Activated CD4-positive, CD25-positive, alpha-beta regulatory T cell treated with anti-CD3 and anti-CD28 coated beads, Interleukin-2, amount 50 U/mL, for 16 hours (primary cell): ENCODE data around the gene GPR156.
"Not testable (repeated sequence)": the region's sequence is repeated elsewhere in the genome, so short reads cannot be mapped to it uniquely, and the experiment has no call there.

Source experiments
- DNase-seq: peaks from one replicate; pipeline ENCODE4 v3.0.0-alpha.2; 2020; ENCODE audit warnings: low read depth, low spot score

GPR156 gene

DNA sequence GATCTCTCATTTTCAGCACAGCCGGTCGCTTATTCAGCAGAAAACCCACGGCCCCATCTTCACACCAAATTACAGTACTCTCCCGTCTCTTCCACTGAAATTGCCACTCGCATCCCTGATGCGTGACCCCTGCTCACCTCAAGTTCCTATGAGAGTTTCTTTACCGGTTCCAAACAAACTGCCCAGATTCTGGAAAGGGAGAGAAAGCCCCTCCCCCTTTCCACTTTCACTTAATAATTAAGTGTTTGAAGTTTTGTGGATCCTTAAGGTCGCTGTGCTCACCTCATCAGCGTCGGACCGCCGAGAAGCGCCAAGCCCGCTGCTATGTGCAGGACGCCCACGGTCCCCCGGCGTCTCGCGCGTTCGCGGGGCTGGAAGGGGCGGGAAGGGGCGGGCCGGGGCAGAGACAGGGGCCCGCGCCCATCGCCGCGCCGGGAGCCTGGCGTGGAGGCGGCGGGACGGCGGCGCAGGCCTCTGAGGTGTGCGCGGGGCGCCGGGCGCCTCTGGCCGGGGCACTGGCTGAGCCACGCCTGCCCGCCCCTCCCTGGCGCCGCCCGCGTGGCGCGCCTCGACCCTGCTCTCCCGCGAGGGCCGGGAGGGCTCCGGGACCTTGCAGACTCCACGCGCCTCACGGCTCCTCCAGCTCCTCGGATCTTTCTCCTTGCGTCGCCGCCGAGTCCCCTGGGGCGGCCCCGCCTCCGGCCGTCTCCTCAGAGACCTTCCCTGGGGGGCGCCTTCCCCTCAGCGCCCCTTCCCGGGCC lies at the start of gene GPR156:
Gene GPR156, minus strand, starts transcription at position 476 of the 761 bp plus-strand sequence. CDS start 41,124 bp downstream, outside the sequence.
- no peak for DNase-seq

- DNase-seq: no peak
These were observed 47.6 kb upstream of the GPR156 start for GRCh38 chr3:120332646-120333045.

DNA sequence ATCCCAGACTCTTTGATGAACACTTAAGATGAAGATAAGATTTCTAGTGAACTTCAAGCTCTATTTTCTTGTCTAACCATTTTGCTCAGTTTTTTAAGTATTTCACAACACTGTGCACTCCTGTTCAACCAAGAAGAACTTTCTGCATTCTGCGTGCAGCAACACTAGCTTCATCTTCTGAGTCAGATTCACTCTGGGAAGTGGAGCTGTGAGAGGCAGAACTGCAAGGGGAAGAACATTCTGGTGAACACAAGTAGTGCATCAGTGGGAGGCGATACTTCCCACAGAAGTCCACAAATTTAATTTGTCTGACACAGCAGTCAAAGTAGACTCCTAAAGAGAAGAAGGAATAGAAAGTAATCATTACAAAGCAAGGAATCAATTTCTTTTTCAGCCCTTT lies 46.1 kb upstream of the GPR156 start:
- DNase-seq: no peak

- DNase-seq: no peak
These were observed 41.8 kb upstream of the GPR156 start for GRCh38 chr3:120326784-120327183.

GRCh38 chr3:120324190-120324589 lies 39.2 kb upstream of the GPR156 start:
- no peak for DNase-seq

DNA sequence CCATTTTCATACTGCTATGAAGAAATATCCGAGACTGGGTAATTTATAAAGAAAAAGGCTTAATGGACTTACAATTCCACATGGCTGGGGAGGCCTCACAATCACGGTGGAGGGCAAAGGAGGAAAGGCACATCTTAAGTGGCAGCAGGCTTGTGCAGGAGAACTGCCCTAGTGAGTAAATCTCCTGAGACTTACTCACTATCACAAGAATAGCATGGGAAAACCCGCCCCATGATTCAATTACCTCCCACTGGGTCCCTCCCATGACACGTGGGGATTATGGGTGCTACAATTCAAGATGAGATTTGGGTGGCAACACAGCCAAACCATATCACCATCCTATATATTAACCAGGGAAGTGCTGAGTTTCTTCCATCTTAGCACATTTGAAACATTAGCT lies 38.7 kb upstream of the GPR156 start:
- DNase-seq: not testable (repeated sequence)

DNA sequence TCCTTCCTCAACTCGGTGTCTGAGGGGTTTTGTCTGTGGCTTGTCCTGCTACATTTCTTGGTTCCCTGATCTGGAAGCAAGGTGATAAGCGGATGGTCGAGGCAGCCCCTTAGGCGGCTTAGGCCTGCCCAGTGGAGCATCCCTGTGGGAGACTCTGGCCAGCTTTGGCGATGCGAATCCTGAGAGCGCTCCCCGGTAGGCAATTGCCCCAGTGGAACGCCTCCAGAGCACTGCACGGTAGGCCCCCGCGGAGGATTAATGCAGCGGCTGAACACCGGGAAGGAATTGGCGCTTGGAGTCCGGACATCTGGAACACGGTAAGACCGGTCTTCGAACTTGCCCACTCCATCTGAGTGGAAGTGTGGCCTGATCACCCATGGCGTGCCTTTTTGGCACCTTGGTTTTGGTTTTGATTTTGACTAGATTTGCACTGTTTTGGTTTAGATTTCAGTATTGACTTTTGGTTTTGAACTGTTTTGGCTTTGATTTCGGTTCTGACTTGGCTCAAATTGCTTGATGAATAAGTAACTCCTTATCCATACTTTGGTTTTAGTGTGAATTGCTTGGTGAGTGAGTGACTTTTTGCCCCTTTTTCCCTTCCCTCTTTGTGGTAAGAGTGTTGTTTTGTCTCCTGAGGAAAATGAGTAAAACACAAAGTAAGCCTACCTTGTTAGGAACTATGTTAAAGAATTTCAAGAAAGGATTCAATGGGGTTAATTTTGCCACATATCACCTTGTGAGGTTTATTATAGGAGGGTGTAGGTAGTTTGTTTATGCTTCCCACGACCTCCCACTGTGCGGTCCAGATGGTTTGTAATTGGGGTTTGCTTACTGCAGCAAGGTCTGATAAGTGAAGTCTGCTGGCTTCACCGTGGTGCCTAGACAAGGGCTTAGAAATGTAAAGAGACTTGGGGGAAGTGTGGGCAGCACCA lies 27.1 kb upstream of the GPR156 start:
- DNase-seq: no peak

GRCh38 chr3:120306519-120307455 lies 21.8 kb upstream of the GPR156 start:
- DNase-seq: no peak

DNA sequence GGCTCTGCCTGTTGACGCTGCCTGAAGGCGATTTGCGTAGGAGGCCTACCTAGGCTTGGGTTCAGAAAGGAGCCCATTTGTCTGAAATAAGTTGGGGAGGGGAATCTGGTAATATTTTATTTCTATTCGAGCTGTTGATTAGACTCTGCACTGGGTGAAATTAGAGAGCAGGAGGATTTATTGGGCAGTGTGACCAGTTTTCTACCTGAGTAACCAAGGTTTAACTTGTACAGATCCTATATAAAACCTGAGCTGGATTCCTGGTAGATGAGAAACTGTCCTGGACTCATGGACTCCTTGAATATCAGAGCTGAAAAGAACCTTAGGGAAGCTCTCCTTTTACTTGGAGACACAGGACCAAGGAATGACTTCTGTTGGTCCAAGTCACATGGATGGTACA lies 19.6 kb upstream of the GPR156 start:
- DNase-seq: no peak

DNA sequence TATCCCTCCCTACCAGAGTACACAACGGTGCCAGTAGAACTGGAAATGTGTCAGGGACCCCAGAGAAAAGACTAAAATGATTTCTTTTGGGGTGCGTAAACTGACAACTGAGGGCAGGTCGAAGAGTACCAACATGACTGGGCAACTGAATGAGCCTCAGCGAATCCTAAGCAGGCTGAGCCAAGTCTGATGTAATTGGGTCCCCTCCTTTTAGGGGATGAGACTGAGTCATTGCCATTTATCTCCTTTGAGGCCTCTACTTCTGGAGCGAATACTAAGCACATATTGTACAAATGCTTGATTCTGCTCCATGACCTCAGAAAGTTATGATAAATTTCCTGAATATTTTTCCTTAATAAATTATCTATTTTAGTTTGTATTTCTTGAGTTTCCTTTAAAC lies 17.3 kb upstream of the GPR156 start:
- no peak for DNase-seq

- no peak for DNase-seq
These were observed 15.9 kb upstream of the GPR156 start for GRCh38 chr3:120300971-120301370.

GRCh38 chr3:120299403-120299802 lies 14.4 kb upstream of the GPR156 start:
- no peak for DNase-seq

GRCh38 chr3:120298996-120299395 lies 14.0 kb upstream of the GPR156 start:
- no peak for DNase-seq

- DNase-seq: not testable (repeated sequence)
These were observed 6.5 kb upstream of the GPR156 start for GRCh38 chr3:120291552-120291951.

- no peak for DNase-seq
These were observed 4.6 kb upstream of the GPR156 start for GRCh38 chr3:120289636-120290035.

- DNase-seq: no peak
These were observed 1.4 kb upstream of the GPR156 start for GRCh38 chr3:120286465-120286864.

DNA sequence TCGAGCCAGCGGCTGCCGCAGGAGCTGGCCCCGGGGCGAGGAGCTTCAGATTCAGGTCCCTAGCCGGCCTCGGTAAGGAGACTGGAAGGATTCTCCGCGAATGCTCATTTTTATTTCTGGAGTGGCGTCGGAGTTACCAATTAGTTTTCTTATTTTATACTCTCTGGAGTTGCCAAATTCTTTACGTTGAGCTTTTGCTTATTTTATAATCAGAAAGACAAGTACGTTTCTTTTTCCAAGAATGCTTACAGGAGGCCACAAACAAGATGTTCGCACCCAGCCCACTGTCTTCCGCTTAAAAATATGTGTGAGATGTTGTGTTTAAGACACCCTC lies 453 bp upstream of the GPR156 start:
- DNase-seq: no peak

- DNase-seq: no peak
These were observed 3.8 kb downstream of the GPR156 start for GRCh38 chr3:120281261-120281660.

DNA sequence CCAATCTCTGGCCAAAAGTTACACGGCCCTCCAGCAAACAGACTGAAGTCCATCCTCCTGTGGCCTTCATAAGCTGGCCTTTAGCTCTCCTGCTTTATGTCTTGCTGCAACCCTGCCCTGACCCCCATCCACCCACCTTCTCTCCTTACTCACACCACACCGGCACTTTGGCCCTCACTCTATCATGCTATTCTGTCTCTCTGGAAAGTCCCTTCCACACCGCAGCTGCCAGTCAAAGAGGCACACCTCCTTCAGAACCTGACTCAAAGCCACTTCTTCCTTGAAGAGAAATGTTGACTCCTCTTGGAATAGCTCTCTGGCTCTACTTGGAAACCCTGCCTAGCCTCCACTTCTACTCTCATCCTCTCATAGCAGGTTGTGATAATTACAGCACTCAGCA lies 4.5 kb downstream of the GPR156 start:
- DNase-seq: no peak

DNA sequence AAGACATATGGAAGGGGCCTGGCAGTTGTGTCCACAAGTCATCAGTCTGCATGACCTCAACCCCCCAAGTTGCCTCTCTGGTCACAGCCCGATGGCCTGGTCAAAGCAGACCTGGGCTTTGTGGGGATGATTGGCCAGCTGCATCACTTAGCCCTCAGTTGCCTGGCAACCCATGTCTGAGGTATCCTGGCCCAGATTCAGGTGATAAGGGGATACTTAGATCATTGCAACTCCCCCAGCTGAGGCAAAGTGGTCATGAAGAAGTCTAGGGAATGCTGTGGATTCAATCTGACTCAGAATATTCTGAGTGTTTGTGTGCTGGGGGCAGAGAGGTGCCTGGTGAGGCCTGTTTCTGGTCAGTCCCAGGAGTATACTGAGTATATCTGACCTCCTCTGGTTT lies 5.0 kb downstream of the GPR156 start:
- DNase-seq: no peak

DNA sequence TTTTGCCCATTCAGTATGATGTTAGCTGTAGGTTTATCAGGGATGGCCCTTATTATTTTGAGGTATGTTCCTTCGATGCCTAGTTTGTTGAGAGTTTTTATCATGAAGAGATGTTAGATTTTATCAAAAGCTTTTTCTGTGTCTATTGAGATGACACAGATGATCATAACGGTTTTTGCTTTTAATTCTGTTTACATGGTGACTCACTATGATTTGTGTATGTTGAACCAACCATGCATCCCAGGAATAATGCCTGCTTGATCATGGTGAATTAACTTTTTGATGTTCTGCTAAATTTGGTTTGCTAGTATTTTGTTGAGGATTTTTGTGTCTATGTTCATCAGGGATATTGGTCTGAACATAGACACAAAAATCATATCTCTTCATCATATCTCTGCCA lies 8.3 kb downstream of the GPR156 start:
- no peak for DNase-seq

DNA sequence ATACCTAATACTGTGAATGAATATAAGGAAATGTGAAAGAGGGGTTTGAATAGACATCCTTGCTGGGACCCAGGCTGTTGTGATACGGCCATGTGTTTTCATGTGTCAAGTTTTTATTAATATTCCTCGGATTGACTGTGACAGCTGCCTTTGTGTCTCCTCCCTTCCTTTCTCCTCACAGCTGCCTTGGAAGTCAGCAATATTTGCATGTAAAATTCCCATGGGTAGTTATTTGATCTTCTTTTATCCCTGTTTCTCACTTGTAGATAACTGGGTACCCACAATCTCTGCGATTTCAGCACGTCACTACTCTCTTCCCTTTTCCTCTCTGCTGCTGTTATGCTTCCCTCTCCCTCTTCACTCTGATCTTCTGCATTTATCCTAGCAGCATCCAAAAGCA lies 9.4 kb downstream of the GPR156 start:
- DNase-seq: no peak
